Esophagus squamous epithelium (tissue), 5 donors: Measurements from ENCODE around the gene SEC24D. TPM values are rescaled to one million over a fixed set of nuclear protein-coding genes. Genes with fewer than 3 reads are reported as not detected.
A peak's percentile ranks its signal among the peaks of the same experiment; 100 is the strongest.

ENCODE experiments used
- DNase-seq: peaks from one replicate; lab custom pipeline; 2025; lab: John Stamatoyannopoulos, UW
- H3K27ac ChIP-seq, 4 donors: fragments of 200-600 bp; sonication (generic); one replicate each; pipeline ENCODE4 v1.5.1; 2016 to 2019; ENCODE audit warnings: mild to moderate bottlenecking in 1 of 4
- H3K27me3 ChIP-seq, 4 donors: fragments of 200-600 bp; sonication (generic); 1 replicate in 3 of 4; 2 replicates in 1 of 4; pipeline versions ENCODE4 v1.5.1 to v1.6.0; 2017 to 2021; ENCODE audit warnings: antibody characterized with exemption in 1 of 4
- H3K36me3 ChIP-seq, 3 donors: fragments of 200-600 bp; sonication (generic); one replicate each; pipeline ENCODE4 v1.5.1; 2016 to 2019
- H3K4me1 ChIP-seq, 3 donors: fragments of 200-600 bp; sonication (generic); one replicate each; pipeline ENCODE4 v1.5.1; 2017 to 2019
- H3K4me3 ChIP-seq, 4 donors: fragments of 200-600 bp; sonication (generic); 1 replicate in 3 of 4; 2 replicates in 1 of 4; pipeline ENCODE4 v1.5.1; 2016 to 2019; ENCODE audit warnings: mild to moderate bottlenecking in 2 of 4, moderate library complexity in 1 of 4
- H3K9me3 ChIP-seq, 3 donors: fragments of 200-600 bp; sonication (generic); one replicate each; pipeline ENCODE4 v1.5.1; 2016 to 2019
- POLR2A ChIP-seq, 4 donors: fragments of 450-650 bp; IDR thresholded peaks; one replicate each; pipeline ENCODE4 v1.6.1; 2017; ENCODE audit warnings: antibody characterized with exemption in 4 of 4, mild to moderate bottlenecking in 4 of 4, moderate library complexity in 3 of 4
- WGBS, 2 donors: methylation state at CpG; one replicate each; pipeline ENCODE4 v1.1.5; 2018; 5-methylcytosine and 5-hydroxymethylcytosine counted together
- intact Hi-C: fragments of 100-400 bp; cut with DNase I; formaldehyde crosslinking; loops from one replicate; pipeline ENCODE4 v1.15.0; 2022
- total RNA-seq, 4 donors: library from RNA; depleted of rRNA; stranded (reverse); fragments of >200 nt; gene quantifications; one replicate each; pipeline ENCODE4 v1.1.0, GENCODE V29; 2016
- TF ChIP-seq, protein P1 (sequence below), 6 experiments: fragments of 450-650 bp in 4 of 6; fragments of 200-600 bp in 2 of 6; sonication (generic) in 2 of 6; IDR thresholded peaks; one replicate each; pipeline ENCODE4 v1.5.1; 2016 to 2019; ENCODE audit warnings: antibody characterized with exemption in 6 of 6, mild to moderate bottlenecking in 4 of 6, moderate library complexity in 4 of 6
- donor health status: DM: yes; HTN: yes; CAD: no.

SEC24D gene
- total RNA-seq, 4 donors from 2014 or later: 18.5 to 33.6 (median 21.6) TPM

DNA sequence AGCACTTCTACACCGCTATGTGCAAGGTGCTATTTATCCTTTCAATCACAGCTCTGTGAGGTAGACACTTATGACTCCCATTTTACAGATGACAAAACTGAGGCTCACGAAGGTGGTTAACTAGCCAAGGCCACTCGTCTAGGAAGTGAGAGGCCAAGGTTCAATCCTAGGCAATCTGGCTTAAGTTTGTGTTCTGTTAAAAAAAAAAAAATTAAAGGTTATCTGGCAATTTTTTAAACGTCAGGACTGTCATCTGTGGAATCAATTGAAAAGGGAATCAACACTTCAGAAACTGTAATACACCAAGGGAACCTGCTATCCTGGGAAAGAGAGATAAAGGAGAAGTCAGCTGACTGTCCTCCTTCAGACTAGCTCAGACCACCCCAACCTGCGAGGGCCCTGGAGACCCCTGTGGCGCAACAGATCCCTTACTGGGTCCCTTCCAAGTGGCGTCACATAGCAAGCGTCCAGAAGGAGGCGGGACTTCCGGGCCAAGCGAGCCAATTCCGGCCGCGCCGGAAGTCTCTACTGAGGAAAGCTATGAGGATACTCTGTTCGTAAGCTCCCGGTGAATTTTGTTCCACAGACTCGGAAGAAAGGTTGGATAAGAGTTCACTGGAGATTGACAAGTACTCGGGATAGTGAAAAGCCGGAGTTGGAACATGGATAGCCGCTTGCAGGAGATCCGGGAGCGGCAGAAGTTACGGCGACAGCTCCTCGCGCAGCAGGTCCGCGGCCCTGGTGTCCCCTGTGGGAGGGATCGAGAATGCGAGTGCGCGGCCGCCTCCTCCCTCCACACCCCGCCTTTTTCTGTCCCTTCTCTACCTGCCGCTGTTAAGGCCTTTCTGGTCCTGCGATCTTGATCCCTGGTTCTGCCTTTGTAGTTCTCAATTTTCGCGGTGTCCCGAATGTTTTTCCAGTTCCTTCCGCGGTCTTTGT is 150.8 kb downstream of the SEC24D start, which contains the start of gene METTL14:
Gene METTL14, plus strand, starts transcription at position 520 of the 939 bp plus-strand sequence. Its CDS starts 143 bp downstream, at position 663.
- Histone ChIP-seq H3K4me1 (peaks cover 9 to 28% (median 19%) of the 10 kb centered on the region in 3 donors), H3K4me3 (peak within 1 kb of the TSS; percentile 54 to 85 (median 68)), H3K27ac (peak within 1 kb of the TSS; percentile 89 to 96 (median 90)), H3K36me3 (peaks cover 0 to 24% (median 8%) of the 10 kb centered on the region in 3 donors), H3K27me3 (no peaks in the 10 kb centered on the region), H3K9me3 (no peaks in the 10 kb centered on the region)
- 5 to 8% methylated on average over 30 of the region's 42 CpGs for WGBS, 2 donors
- TF ChIP-seq POLR2A (IDR thresholded peaks at IDR 0.05): peak in 2 of 4 donors; percentile 35 to 62
- TF ChIP-seq, protein P1, sequence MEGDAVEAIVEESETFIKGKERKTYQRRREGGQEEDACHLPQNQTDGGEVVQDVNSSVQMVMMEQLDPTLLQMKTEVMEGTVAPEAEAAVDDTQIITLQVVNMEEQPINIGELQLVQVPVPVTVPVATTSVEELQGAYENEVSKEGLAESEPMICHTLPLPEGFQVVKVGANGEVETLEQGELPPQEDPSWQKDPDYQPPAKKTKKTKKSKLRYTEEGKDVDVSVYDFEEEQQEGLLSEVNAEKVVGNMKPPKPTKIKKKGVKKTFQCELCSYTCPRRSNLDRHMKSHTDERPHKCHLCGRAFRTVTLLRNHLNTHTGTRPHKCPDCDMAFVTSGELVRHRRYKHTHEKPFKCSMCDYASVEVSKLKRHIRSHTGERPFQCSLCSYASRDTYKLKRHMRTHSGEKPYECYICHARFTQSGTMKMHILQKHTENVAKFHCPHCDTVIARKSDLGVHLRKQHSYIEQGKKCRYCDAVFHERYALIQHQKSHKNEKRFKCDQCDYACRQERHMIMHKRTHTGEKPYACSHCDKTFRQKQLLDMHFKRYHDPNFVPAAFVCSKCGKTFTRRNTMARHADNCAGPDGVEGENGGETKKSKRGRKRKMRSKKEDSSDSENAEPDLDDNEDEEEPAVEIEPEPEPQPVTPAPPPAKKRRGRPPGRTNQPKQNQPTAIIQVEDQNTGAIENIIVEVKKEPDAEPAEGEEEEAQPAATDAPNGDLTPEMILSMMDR (IDR thresholded peaks at IDR 0.05): peak in 5 of 6 experiments; percentile 10 to 29 (median 23)
- peak; percentile 60 for DNase-seq
- intact Hi-C loops: no loop called here

GRCh38 chr4:118683513-118683912 is 152.4 kb downstream of the SEC24D start:
- no peak overlapping the region for H3K4me3 ChIP-seq
- no peak for DNase-seq
- H3K27ac ChIP-seq: no peak overlapping the region
- peaks cover 0 to 8% (median 0%) of the 10 kb centered on the region in 3 donors for H3K36me3 ChIP-seq
- TF ChIP-seq, protein P1 (IDR thresholded peaks at IDR 0.05): no peak
- TF ChIP-seq POLR2A (IDR thresholded peaks at IDR 0.05): no peak
- H3K4me1 ChIP-seq: peaks cover 9 to 28% (median 19%) of the 10 kb centered on the region in 3 donors
- H3K27me3 ChIP-seq: no peaks in the 10 kb centered on the region
- WGBS, 2 donors: 3 to 18% methylated on average over 2 of the region's 2 CpGs
- no peaks in the 10 kb centered on the region for H3K9me3 ChIP-seq
- intact Hi-C loops: no loop called here

DNA sequence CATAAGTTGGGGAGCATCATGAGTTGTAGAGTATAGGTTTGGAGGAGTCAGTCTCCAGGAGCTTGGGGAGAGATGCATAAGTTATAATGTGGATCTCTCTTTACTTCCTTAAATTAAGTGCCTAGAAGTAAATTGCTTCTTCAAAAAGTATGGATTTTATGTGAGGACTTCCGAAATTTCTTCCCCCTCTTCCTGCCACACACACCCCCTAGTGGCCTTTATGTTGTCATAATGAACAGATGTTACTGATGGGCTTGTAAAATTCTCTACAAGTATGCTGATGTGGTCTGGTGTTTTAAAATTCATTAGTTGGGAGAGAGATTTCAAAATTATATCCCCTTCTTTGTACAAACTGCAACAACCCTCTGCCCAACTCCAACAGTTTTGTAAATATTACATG is 153.0 kb downstream of the SEC24D start:
- no peak overlapping the region for H3K4me3 ChIP-seq
- H3K27me3 ChIP-seq: no peaks in the 10 kb centered on the region
- intact Hi-C loops: no loop called here
- H3K4me1 ChIP-seq: peaks cover 9 to 22% (median 18%) of the 10 kb centered on the region in 3 donors
- 30 to 46% methylated on average over 1 of the region's 1 CpG for WGBS, 2 donors
- H3K27ac ChIP-seq: no peak overlapping the region
- H3K9me3 ChIP-seq: no peaks in the 10 kb centered on the region
- no peak for TF ChIP-seq POLR2A (IDR thresholded peaks at IDR 0.05)
- TF ChIP-seq, protein P1 (IDR thresholded peaks at IDR 0.05): peak in 4 of 6 experiments; percentile 3 to 39 (median 26)
- DNase-seq: no peak
- H3K36me3 ChIP-seq: peaks cover 0 to 2% (median 0%) of the 10 kb centered on the region in 3 donors

DNA sequence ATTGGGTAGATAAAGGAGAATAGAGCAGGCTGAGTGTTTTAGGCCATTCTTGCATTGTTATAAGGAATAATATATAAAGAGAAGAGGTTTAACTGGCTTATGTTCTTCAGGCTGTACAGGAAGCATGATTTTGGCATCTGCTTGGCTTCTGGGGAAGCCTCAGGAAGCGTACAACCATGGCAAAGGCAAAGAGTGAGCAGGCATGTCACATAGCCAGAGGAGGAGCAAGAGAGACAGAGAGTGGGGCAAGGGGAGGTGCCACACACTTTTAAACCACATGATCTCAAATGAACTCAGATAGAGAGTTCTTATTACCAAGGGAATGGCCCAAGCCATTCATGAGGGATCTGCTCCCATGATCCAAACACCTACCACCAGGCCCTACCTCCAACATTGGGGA is 155.1 kb downstream of the SEC24D start:
- no peak for DNase-seq
- H3K27ac ChIP-seq: no peak overlapping the region
- no peak overlapping the region for H3K4me3 ChIP-seq
- H3K9me3 ChIP-seq: no peaks in the 10 kb centered on the region
- WGBS, 2 donors: 69 to 85% methylated on average over 1 of the region's 1 CpG
- peaks cover 0 to under 1% (median 0%) of the 10 kb centered on the region in 3 donors for H3K4me1 ChIP-seq
- no peak for TF ChIP-seq POLR2A (IDR thresholded peaks at IDR 0.05)
- TF ChIP-seq, protein P1 (IDR thresholded peaks at IDR 0.05): no peak
- H3K27me3 ChIP-seq: no peaks in the 10 kb centered on the region
- intact Hi-C loops: no loop called here
- no peaks in the 10 kb centered on the region for H3K36me3 ChIP-seq

GRCh38 chr4:118676128-118676527 is 159.8 kb downstream of the SEC24D start:
- Histone ChIP-seq H3K9me3 (no peaks in the 10 kb centered on the region), H3K4me3 (no peak overlapping the region), H3K27me3 (no peaks in the 10 kb centered on the region), H3K36me3 (no peaks in the 10 kb centered on the region), H3K27ac (no peak overlapping the region), H3K4me1 (no peaks in the 10 kb centered on the region)
- TF ChIP-seq, protein P1 (IDR thresholded peaks at IDR 0.05): no peak
- TF ChIP-seq POLR2A (IDR thresholded peaks at IDR 0.05): no peak
- intact Hi-C loops: no loop called here
- no peak for DNase-seq
- 62 to 65% methylated on average over 2 of the region's 2 CpGs for WGBS, 2 donors
